ENCODE data around the gene RNU6-1.

RNU6-1 gene

GRCh38 chr15:67855842-67856241 lies 16.0 kb upstream of the RNU6-1 start:
- no peak for DNase-seq

- DNase-seq: no peak
These were observed 14.5 kb upstream of the RNU6-1 start for GRCh38 chr15:67854358-67854757.

- no peak for DNase-seq
These were observed 13.6 kb upstream of the RNU6-1 start for GRCh38 chr15:67853454-67853853.

GRCh38 chr15:67852418-67852817 lies 12.6 kb upstream of the RNU6-1 start:
- DNase-seq: no peak

GRCh38 chr15:67850994-67851571 lies 11.2 kb upstream of the RNU6-1 start:
- no peak for DNase-seq

GRCh38 chr15:67850336-67850735 lies 10.5 kb upstream of the RNU6-1 start:
- DNase-seq: no peak

- no peak for DNase-seq
These were observed 9.7 kb upstream of the RNU6-1 start for GRCh38 chr15:67849538-67849937.

GRCh38 chr15:67845974-67846373 lies 6.1 kb upstream of the RNU6-1 start:
- DNase-seq: no peak

- DNase-seq: no peak
These were observed 3.9 kb upstream of the RNU6-1 start for GRCh38 chr15:67843571-67844387.

- no peak for DNase-seq
These were observed 3.3 kb upstream of the RNU6-1 start for GRCh38 chr15:67843092-67843501.

- DNase-seq: no peak
These were observed 1.6 kb upstream of the RNU6-1 start for GRCh38 chr15:67841513-67841762.

GRCh38 chr15:67840749-67841512 lies 1.1 kb upstream of the RNU6-1 start:
- DNase-seq: no peak

GRCh38 chr15:67839499-67839928 lies 331 bp downstream of the RNU6-1 start:
- DNase-seq: no peak

- no peak for DNase-seq
These were observed 984 bp downstream of the RNU6-1 start for GRCh38 chr15:67838789-67839332.

GRCh38 chr15:67836955-67837354 lies 2.9 kb downstream of the RNU6-1 start:
- DNase-seq: no peak

GRCh38 chr15:67836477-67836876 lies 3.4 kb downstream of the RNU6-1 start:
- peak; percentile 65 for DNase-seq

- no peak for DNase-seq
These were observed 3.8 kb downstream of the RNU6-1 start for GRCh38 chr15:67836134-67836455.

GRCh38 chr15:67835297-67836133 lies 4.3 kb downstream of the RNU6-1 start:
- no peak for DNase-seq

- no peak for DNase-seq
These were observed 5.1 kb downstream of the RNU6-1 start for GRCh38 chr15:67834581-67835296.

- DNase-seq: no peak
These were observed 5.9 kb downstream of the RNU6-1 start for GRCh38 chr15:67833710-67834511.

GRCh38 chr15:67832897-67833709 lies 6.7 kb downstream of the RNU6-1 start:
- DNase-seq: no peak

Measured in CD4-positive, alpha-beta T cell treated with Interleukin-12 subunit alpha and Interleukin-12 subunit beta, for 1 hour (primary cell).